Muscle layer of duodenum (tissue), 2 donors: ENCODE data around the gene CD300LG.
A peak's percentile ranks its signal among the peaks of the same experiment; 100 is the strongest.

Source experiments
- H3K27ac ChIP-seq: one replicate; pipeline ENCODE4 v1.7.0; 2013; ENCODE audit warnings: mild to moderate bottlenecking, low read length
- H3K27me3 ChIP-seq: one replicate; pipeline ENCODE4 v1.7.0; 2013; ENCODE audit warnings: low read depth, mild to moderate bottlenecking, control low read depth, low read length
- H3K36me3 ChIP-seq, 2 donors: one replicate each; pipeline ENCODE4 v1.7.0; 2013; ENCODE audit warnings: low read length in 2 of 2, control low read depth in 1 of 2, mild to moderate bottlenecking in 1 of 2; ENCODE audit not compliant: insufficient read depth in 2 of 2, control insufficient read depth in 1 of 2
- H3K4me1 ChIP-seq, 2 donors: one replicate each; pipeline ENCODE4 v1.7.0; 2013; ENCODE audit warnings: low read length in 2 of 2, mild to moderate bottlenecking in 2 of 2, control low read depth in 1 of 2, moderate library complexity in 1 of 2; ENCODE audit not compliant: insufficient read depth in 2 of 2, control insufficient read depth in 1 of 2
- H3K4me3 ChIP-seq, 2 donors: one replicate each; pipeline ENCODE4 v1.7.0; 2013; ENCODE audit warnings: low read length in 2 of 2, low read depth in 1 of 2, mild to moderate bottlenecking in 1 of 2
- H3K9me3 ChIP-seq, 2 donors: one replicate each; pipeline ENCODE4 v1.7.0; 2013; ENCODE audit warnings: low read length in 2 of 2, control low read depth in 1 of 2, mild to moderate bottlenecking in 1 of 2; ENCODE audit not compliant: control insufficient read depth in 1 of 2
- donor health status: healthy.

CD300LG gene

GRCh38 chr17:43873091-43873490 is 26.1 kb downstream of the CD300LG start:
- Histone ChIP-seq H3K9me3 (no peaks in the 10 kb centered on the region), H3K36me3 (no peaks in the 10 kb centered on the region), H3K27me3 (no peaks in the 10 kb centered on the region), H3K4me3 (no peak overlapping the region), H3K4me1 (no peaks in the 10 kb centered on the region), H3K27ac (no peak overlapping the region)

GRCh38 chr17:43873815-43874214 is 26.8 kb downstream of the CD300LG start:
- Histone ChIP-seq H3K4me3 (no peak overlapping the region), H3K4me1 (peaks cover 0 to 3% of the 10 kb centered on the region in 2 donors), H3K27ac (peak overlapping the region; percentile 23), H3K9me3 (no peaks in the 10 kb centered on the region), H3K27me3 (no peaks in the 10 kb centered on the region), H3K36me3 (no peaks in the 10 kb centered on the region)

- H3K27me3 ChIP-seq, result no peaks in the 10 kb centered on the region
- H3K9me3 ChIP-seq, result no peaks in the 10 kb centered on the region
- peaks cover 0 to 4% of the 10 kb centered on the region in 2 donors for H3K4me1 ChIP-seq
- H3K27ac ChIP-seq, result peak overlapping the region; percentile 39
- no peak overlapping the region for H3K4me3 ChIP-seq
- H3K36me3 ChIP-seq, result no peaks in the 10 kb centered on the region
These were observed 27.3 kb downstream of the CD300LG start for GRCh38 chr17:43874293-43874692.

GRCh38 chr17:43875476-43876147 is 28.6 kb downstream of the CD300LG start:
- H3K4me3 ChIP-seq, result no peak overlapping the region
- H3K27ac ChIP-seq, result no peak overlapping the region
- peaks cover 0 to 4% of the 10 kb centered on the region in 2 donors for H3K4me1 ChIP-seq

GRCh38 chr17:43877031-43877430 is 30.1 kb downstream of the CD300LG start:
- no peaks in the 10 kb centered on the region for H3K9me3 ChIP-seq
- H3K36me3 ChIP-seq, result peaks cover 0 to 20% of the 10 kb centered on the region in 2 donors
- peaks cover 0 to 4% of the 10 kb centered on the region in 2 donors for H3K4me1 ChIP-seq
- H3K4me3 ChIP-seq, result no peak overlapping the region
- H3K27me3 ChIP-seq, result no peaks in the 10 kb centered on the region
- H3K27ac ChIP-seq, result no peak overlapping the region

More at GRCh38 chr17:43875476-43876147, 28.6 kb downstream of the CD300LG start:
- Histone ChIP-seq H3K9me3 (no peaks in the 10 kb centered on the region), H3K36me3 (peaks cover 0 to 6% of the 10 kb centered on the region in 2 donors), H3K27me3 (no peaks in the 10 kb centered on the region)

GRCh38 chr17:43877451-43878155 is 30.6 kb downstream of the CD300LG start:
- Histone ChIP-seq H3K4me3 (no peak overlapping the region), H3K27me3 (no peaks in the 10 kb centered on the region), H3K4me1 (peaks cover 0 to 4% of the 10 kb centered on the region in 2 donors), H3K36me3 (peaks cover 0 to 24% of the 10 kb centered on the region in 2 donors), H3K27ac (no peak overlapping the region), H3K9me3 (no peaks in the 10 kb centered on the region)

GRCh38 chr17:43878260-43879175 is 31.5 kb downstream of the CD300LG start:
- no peaks in the 10 kb centered on the region for H3K9me3 ChIP-seq
- peaks cover 0 to 4% of the 10 kb centered on the region in 2 donors for H3K4me1 ChIP-seq
- no peak overlapping the region for H3K4me3 ChIP-seq
- peaks cover 0 to 25% of the 10 kb centered on the region in 2 donors for H3K36me3 ChIP-seq
- H3K27ac ChIP-seq, result no peak overlapping the region
- no peaks in the 10 kb centered on the region for H3K27me3 ChIP-seq

GRCh38 chr17:43879723-43880419 is 32.9 kb downstream of the CD300LG start:
- Histone ChIP-seq H3K9me3 (no peaks in the 10 kb centered on the region), H3K4me1 (peaks cover 0 to 4% of the 10 kb centered on the region in 2 donors), H3K4me3 (no peak overlapping the region), H3K27me3 (no peaks in the 10 kb centered on the region), H3K27ac (no peak overlapping the region), H3K36me3 (peaks cover 0 to 27% of the 10 kb centered on the region in 2 donors)

- peaks cover 0 to 27% of the 10 kb centered on the region in 2 donors for H3K36me3 ChIP-seq
These were observed 33.5 kb downstream of the CD300LG start for GRCh38 chr17:43880420-43880991.

GRCh38 chr17:43881181-43881580 is 34.2 kb downstream of the CD300LG start:
- Histone ChIP-seq H3K4me1 (peaks cover 0 to 4% of the 10 kb centered on the region in 2 donors), H3K9me3 (no peaks in the 10 kb centered on the region), H3K36me3 (peaks cover 0 to 27% of the 10 kb centered on the region in 2 donors), H3K4me3 (no peak overlapping the region), H3K27me3 (no peaks in the 10 kb centered on the region), H3K27ac (no peak overlapping the region)

More at GRCh38 chr17:43880420-43880991, 33.5 kb downstream of the CD300LG start:
- Histone ChIP-seq H3K4me3 (no peak overlapping the region), H3K27me3 (no peaks in the 10 kb centered on the region), H3K4me1 (peaks cover 0 to 4% of the 10 kb centered on the region in 2 donors), H3K27ac (no peak overlapping the region), H3K9me3 (no peaks in the 10 kb centered on the region)
